ENCODE results near the gene ACLY. TPM values are rescaled to one million over a fixed set of nuclear protein-coding genes. Genes with fewer than 3 reads are reported as not detected.

Gene ACLY
- total and polyA plus RNA-seq, 2 of the 13 experiments (the other 11 are each of a cell fraction or from before 2014, with no cell fraction given) = 111 to 218 TPM

GRCh38 chr17:41957869-41958439 lies 39.2 kb upstream of the ACLY start (continued):
- TF ChIP-seq ARID4A (CRISPR knock-in tag; IDR thresholded peaks at IDR 0.05; ENCODE audit: borderline replicate concordance) (peak; percentile 31; the same call in 1 of the 2 replicates), RXRB (CRISPR knock-in tag; IDR thresholded peaks at IDR 0.05; ENCODE audit: borderline replicate concordance) (0 out of 2 replicates have a peak, but pooled peaks have one; percentile 3), ZBED4 (CRISPR knock-in tag; IDR thresholded peaks at IDR 0.05; ENCODE audit: borderline replicate concordance) (no peak), ZNF317 (CRISPR knock-in tag; IDR thresholded peaks at IDR 0.05) (no peak), U2AF1 (optimal IDR thresholded peaks at IDR 0.05; ENCODE audit: low read depth, low read length) (no peak), TOPORS (CRISPR knock-in tag; IDR thresholded peaks at IDR 0.05) (0 out of 2 replicates have a peak, but pooled peaks have one; percentile 49), ZNF800 (CRISPR knock-in tag; IDR thresholded peaks at IDR 0.05) (0 out of 2 replicates have a peak, but pooled peaks have one; percentile 5), PRPF4 (IDR thresholded peaks at IDR 0.05; ENCODE audit: low read depth, low read length, poor library complexity, severe bottlenecking) (no peak), TARDBP (CRISPR knock-in tag; IDR thresholded peaks at IDR 0.05) (0 out of 2 replicates have a peak, but pooled peaks have one; percentile 5), MXD4 (CRISPR knock-in tag; IDR thresholded peaks at IDR 0.05) (no peak), ZNF703 (CRISPR knock-in tag; IDR thresholded peaks at IDR 0.05; ENCODE audit: borderline replicate concordance) (no peak), SNAPC4 (CRISPR knock-in tag; IDR thresholded peaks at IDR 0.05) (peak; percentile 30; the same call in 1 of the 2 replicates), ELF1 (CRISPR knock-in tag; IDR thresholded peaks at IDR 0.05) (no peak)

All from HepG2 (cell line).